H1 (cell line): ENCODE measurements around the gene ATOH8. TPM values are rescaled to one million over a fixed set of nuclear protein-coding genes. Genes with fewer than 3 reads are reported as not detected.

Experiments
- CTCF ChIA-PET: fragments of 300-600 bp; sonication (Branson Sonifier 250); formaldehyde crosslinking; loops from one replicate; lab custom pipeline; 2021; ENCODE audit not compliant: partially characterized antibody; lab: Charles Lee
- POLR2A ChIA-PET: fragments of 300-600 bp; sonication (Branson Sonifier 250); formaldehyde crosslinking; loops from one replicate; lab custom pipeline; 2021; ENCODE audit warnings: inconsistent platforms; ENCODE audit not compliant: partially characterized antibody; lab: Charles Lee
- DNase-seq, 2 experiments: peaks; one replicate each; pipeline versions ENCODE4 v3.0.0 to v3.0.0-alpha.2; 2010 to 2022; ENCODE audit warnings: low spot score in 2 of 2, low read depth in 1 of 2, mixed read lengths in 1 of 2
- FAIRE-seq: peaks from 2 replicates; lab custom pipeline; 2011; peaks lifted over from hg19 to GRCh38; lab: Jason Lieb, UNC
- H2AFZ ChIP-seq: 2 replicates; pipeline ENCODE4 v1.8.1; 2012; ENCODE audit warnings: low read length, inconsistent platforms
- H2AK5ac ChIP-seq: 2 replicates; pipeline ENCODE4 v1.6.1; 2013; ENCODE audit warnings: low read depth, low read length
- H2BK120ac ChIP-seq: replicated peaks from 2 replicates; pipeline ENCODE3; 2013; ENCODE audit warnings: low read depth, low read length, inconsistent platforms
- H2BK12ac ChIP-seq: 2 replicates; pipeline ENCODE4 v1.6.1; 2013; ENCODE audit warnings: low read depth, low read length
- H2BK15ac ChIP-seq: 2 replicates; pipeline ENCODE4 v1.6.1; 2013; ENCODE audit warnings: low read length
- H2BK20ac ChIP-seq: 2 replicates; pipeline ENCODE4 v1.6.1; 2013; ENCODE audit warnings: low read length
- H2BK5ac ChIP-seq: 2 replicates; pipeline ENCODE4 v1.6.1; 2013; ENCODE audit warnings: low read depth, low read length
- H3K14ac ChIP-seq: 2 replicates; pipeline ENCODE4 v1.6.1; 2013; ENCODE audit warnings: inconsistent platforms; ENCODE audit not compliant: insufficient read length
- H3K18ac ChIP-seq: 2 replicates; pipeline ENCODE4 v1.6.1; 2013; ENCODE audit warnings: low read length; ENCODE audit errors: extremely low read depth
- H3K23ac ChIP-seq: 2 replicates; pipeline ENCODE4 v1.6.1; 2013; ENCODE audit warnings: inconsistent platforms; ENCODE audit not compliant: insufficient read length
- H3K23me2 ChIP-seq: 2 replicates; pipeline ENCODE4 v1.6.1; 2013; ENCODE audit warnings: low read depth, low read length
- H3K27ac ChIP-seq: 2 replicates; pipeline ENCODE4 v1.6.1; 2011; ENCODE audit warnings: low read depth, low read length, inconsistent platforms
- H3K27me3 ChIP-seq, 4 experiments: replicated peaks in 1 of 4; 1 replicate in 1 of 4; 2 replicates in 3 of 4; pipeline versions ENCODE4 v1.6.1 to v1.8.1; 2011 to 2013; ENCODE audit warnings: low read length in 3 of 4, mild to moderate bottlenecking in 3 of 4, inconsistent platforms in 2 of 4, mixed read lengths in 2 of 4, moderate library complexity in 1 of 4; ENCODE audit not compliant: control insufficient read depth in 3 of 4, insufficient read depth in 3 of 4; ENCODE audit errors: extremely low read depth in 1 of 4
- H3K36me3 ChIP-seq, 4 experiments: 2 replicates each; pipeline versions ENCODE4 v1.6.1 to v1.8.1; 2011 to 2013; ENCODE audit warnings: mild to moderate bottlenecking in 4 of 4, low read length in 3 of 4, moderate library complexity in 2 of 4, control low read depth in 1 of 4, inconsistent platforms in 1 of 4; ENCODE audit not compliant: insufficient read depth in 4 of 4, control insufficient read depth in 2 of 4
- H3K4ac ChIP-seq: replicated peaks from 2 replicates; pipeline ENCODE3; 2013; ENCODE audit warnings: low read length, low read depth, mixed read lengths, inconsistent platforms; ENCODE audit not compliant: insufficient read length
- H3K4me1 ChIP-seq, 4 experiments: replicated peaks in 1 of 4; 1 replicate in 1 of 4; 2 replicates in 3 of 4; pipeline versions ENCODE4 v1.6.1 to v1.8.1; 2011 to 2013; ENCODE audit warnings: low read length in 3 of 4, inconsistent platforms in 2 of 4, mixed read lengths in 1 of 4; ENCODE audit not compliant: insufficient read depth in 4 of 4, control insufficient read depth in 3 of 4
- H3K4me2 ChIP-seq, 2 experiments: 2 replicates each; pipeline versions ENCODE4 v1.6.1 to v1.8.1; 2011 to 2013; ENCODE audit warnings: low read depth in 2 of 2, low read length in 2 of 2, control low read depth in 1 of 2, inconsistent platforms in 1 of 2, mild to moderate bottlenecking in 1 of 2; ENCODE audit not compliant: insufficient read depth in 1 of 2
- H3K4me3 ChIP-seq, 4 experiments: fragments of 200-600, 300-600 bp in 1 of 4; sonication (generic), shearing (Covaris generic), sonication (Bioruptor Twin) in 1 of 4; 2 replicates each; pipeline versions ENCODE4 v1.5.1 to v1.8.1; 2011 to 2016; ENCODE audit warnings: low read length in 4 of 4, low read depth in 3 of 4, control low read depth in 2 of 4, inconsistent platforms in 2 of 4, mild to moderate bottlenecking in 2 of 4, mixed read lengths in 1 of 4, moderate library complexity in 1 of 4; ENCODE audit not compliant: insufficient read depth in 2 of 4; ENCODE audit errors: extremely low read depth in 1 of 4
- H3K56ac ChIP-seq: replicated peaks from 2 replicates; pipeline ENCODE3; 2013; ENCODE audit warnings: low read depth, mild to moderate bottlenecking, mixed read lengths, low read length, inconsistent platforms; ENCODE audit not compliant: insufficient read length
- H3K79me1 ChIP-seq: 2 replicates; pipeline ENCODE4 v1.6.1; 2013; ENCODE audit warnings: low read depth, low read length, control low read depth
- H3K79me2 ChIP-seq, 2 experiments: 2 replicates each; pipeline versions ENCODE4 v1.6.1 to v1.8.1; 2012 to 2013; ENCODE audit warnings: low read length in 2 of 2, mild to moderate bottlenecking in 2 of 2, inconsistent platforms in 1 of 2; ENCODE audit not compliant: insufficient read depth in 2 of 2, control insufficient read depth in 1 of 2
- H3K9ac ChIP-seq, 4 experiments: replicated peaks in 1 of 4; 1 replicate in 1 of 4; 2 replicates in 3 of 4; pipeline versions ENCODE4 v1.6.1 to v1.8.1; 2011 to 2013; ENCODE audit warnings: low read depth in 3 of 4, low read length in 3 of 4, control low read depth in 2 of 4, mild to moderate bottlenecking in 2 of 4, moderate library complexity in 2 of 4, inconsistent platforms in 1 of 4; ENCODE audit errors: extremely low read depth in 1 of 4
- H3K9me3 ChIP-seq, 2 experiments: 2 replicates each; pipeline versions ENCODE4 v1.6.1 to v1.8.1; 2012 to 2013; ENCODE audit warnings: mild to moderate bottlenecking in 2 of 2, moderate library complexity in 2 of 2, control low read depth in 1 of 2, inconsistent platforms in 1 of 2, low read depth in 1 of 2, low read length in 1 of 2, mixed read lengths in 1 of 2; ENCODE audit not compliant: insufficient read depth in 2 of 2
- H4K20me1 ChIP-seq, 2 experiments: replicated peaks in 1 of 2; 2 replicates each; pipeline versions ENCODE3 to v1.8.1; 2011 to 2013; ENCODE audit warnings: inconsistent platforms in 2 of 2, low read length in 2 of 2, mild to moderate bottlenecking in 1 of 2; ENCODE audit not compliant: insufficient read depth in 2 of 2, control insufficient read depth in 1 of 2
- H4K5ac ChIP-seq: 2 replicates; pipeline ENCODE4 v1.6.1; 2013; ENCODE audit warnings: low read length, low read depth, mixed read lengths, inconsistent platforms; ENCODE audit not compliant: insufficient read length
- H4K8ac ChIP-seq: 2 replicates; pipeline ENCODE4 v1.8.0; 2013; ENCODE audit warnings: mild to moderate bottlenecking, moderate library complexity, low read length, inconsistent platforms; ENCODE audit not compliant: insufficient read depth; ENCODE audit errors: extremely low read depth
- H4K91ac ChIP-seq: replicated peaks from 2 replicates; pipeline ENCODE3; 2013; ENCODE audit warnings: low read length, mixed read lengths, inconsistent platforms; ENCODE audit not compliant: insufficient read length
- ATF2 ChIP-seq: IDR thresholded peaks from 2 replicates; pipeline ENCODE4 v1.6.1; 2012; ENCODE audit warnings: low read length, inconsistent platforms
- BRCA1 ChIP-seq: IDR thresholded peaks from 2 replicates; pipeline ENCODE4 v1.6.1; 2012; ENCODE audit warnings: low read depth, low read length, improper control_type of control experiment
- CHD2 ChIP-seq: IDR thresholded peaks from 2 replicates; pipeline ENCODE4 v1.6.1; 2012; ENCODE audit warnings: low read length, improper control_type of control experiment
- FOSL1 ChIP-seq: IDR thresholded peaks from 2 replicates; pipeline ENCODE4 v1.6.1; 2011; ENCODE audit warnings: mild to moderate bottlenecking, low read depth, low read length, moderate library complexity; ENCODE audit not compliant: insufficient read depth
- KDM1A ChIP-seq: fragments of 200-600, 300-600 bp; sonication (generic); IDR thresholded peaks from 2 replicates; pipeline ENCODE4 v1.7.1; 2016; ENCODE audit warnings: mild to moderate bottlenecking, low read length, borderline replicate concordance
- MAX ChIP-seq: IDR thresholded peaks from 2 replicates; pipeline ENCODE4 v1.6.1; 2012; ENCODE audit warnings: inconsistent platforms
- NANOG ChIP-seq: IDR thresholded peaks from 2 replicates; pipeline ENCODE4 v1.6.1; 2011; ENCODE audit warnings: low read length, low read depth, mild to moderate bottlenecking, inconsistent platforms; ENCODE audit not compliant: insufficient read depth, poor library complexity, severe bottlenecking
- POU5F1 ChIP-seq: IDR thresholded peaks from 2 replicates; pipeline ENCODE4 v1.6.1; 2011; ENCODE audit warnings: low read depth, mild to moderate bottlenecking, low read length, moderate library complexity
- RFX5 ChIP-seq: IDR thresholded peaks from 2 replicates; pipeline ENCODE4 v1.6.1; 2011; ENCODE audit warnings: low read depth, low read length, improper control_type of control experiment, borderline replicate concordance
- SP2 ChIP-seq: IDR thresholded peaks from 2 replicates; pipeline ENCODE4 v1.6.1; 2012; ENCODE audit warnings: mild to moderate bottlenecking, low read length, inconsistent platforms
- TCF12 ChIP-seq: IDR thresholded peaks from 2 replicates; pipeline ENCODE4 v1.6.1; 2011; ENCODE audit warnings: low read depth, mild to moderate bottlenecking, low read length
- WGBS, 2 experiments: shearing (Covaris generic) in 1 of 2; methylation state at CpG; one replicate each; pipeline versions ENCODE4 v1.1.6 to v1.1.7; 2013 to 2015; ENCODE audit warnings: low lambda C conversion rate in 2 of 2, mixed read lengths in 2 of 2, inconsistent platforms in 1 of 2, low coverage in 1 of 2, missing lambda C conversion rate in 1 of 2; ENCODE audit not compliant: insufficient replicate concordance in 2 of 2, insufficient coverage in 1 of 2, insufficient read length in 1 of 2; ENCODE audit errors: extremely low coverage in 1 of 2, missing lambda C conversion rate in 1 of 2; 5-methylcytosine and 5-hydroxymethylcytosine counted together
- polyA plus RNA-seq, 7 experiments: library from polyadenylated mRNA; depleted of rRNA in 3 of 7; stranded (reverse) in 5 of 7; unstranded in 2 of 7; fragments of >200 nt in 5 of 7; fragments of 200-250 nt in 2 of 7; gene quantifications; 1 replicate in 5 of 7; 2 replicates in 1 of 7; 4 replicates in 1 of 7; pipeline versions ENCODE4 v1.2.1 to v1.2.3, GENCODE V29; 2011 to 2013; ENCODE audit warnings: missing spikeins in 2 of 7, mixed read lengths in 2 of 7
- total RNA-seq: library from RNA; stranded (reverse); fragmentation: NEBNext Ultra II Directional; extraction: Animal tissue kit (Norgen Biotek cat#: 25700); gene quantifications from 2 replicates; pipeline ENCODE4 v1.2.1, GENCODE V29; 2021

The ATOH8 gene
- total and polyA plus RNA-seq, 2 of the 8 experiments (the other 6 are each of a cell fraction or from before 2014, with no cell fraction given), result 0.50 to 0.53 TPM

GRCh38 chr2:85799215-85799956 lies 45.6 kb downstream of the ATOH8 start:
- Histone ChIP-seq H4K91ac (no peak overlapping the region), H3K4me2 (no peak overlapping the region), H3K9me3 (no peaks in the 10 kb centered on the region), H3K23ac (no peak overlapping the region), H3K4me1 (no peaks in the 10 kb centered on the region; a peak in 1 of 7 replicates), H2BK120ac (no peak overlapping the region), H3K4me3 (no peak overlapping the region), H3K23me2 (no peaks in the 10 kb centered on the region), H4K5ac (no peak overlapping the region), H2BK5ac (no peak overlapping the region), H3K9ac (no peak overlapping the region), H2BK12ac (no peak overlapping the region), H3K79me2 (no peaks in the 10 kb centered on the region), H3K27me3 (peaks cover 0 to 2% (median 0%) of the 10 kb centered on the region in 4 experiments; a peak in 2 of 7 replicates), H3K14ac (no peak overlapping the region), H2AFZ (no peak overlapping the region), H3K27ac (no peak overlapping the region), H2BK20ac (no peak overlapping the region), H3K18ac (no peak overlapping the region), H4K20me1 (no peaks in the 10 kb centered on the region), H2AK5ac (no peak overlapping the region), H3K4ac (no peak overlapping the region), H3K36me3 (no peaks in the 10 kb centered on the region), H3K56ac (no peak overlapping the region), H2BK15ac (no peak overlapping the region), H3K79me1 (no peaks in the 10 kb centered on the region), H4K8ac (no peak overlapping the region)
- WGBS, 2 experiments, result 80% methylated on average over 10 of the region's 11 CpGs; no CpG with 5 or more reads in 1 of the 2 experiments
- POLR2A ChIA-PET, result interaction anchor here (1.2 kb wide), 1 partner anchor 46 kb away, joined by 3 read pairs; the partner anchor contains the start of gene ATOH8
- CTCF ChIA-PET, result interaction anchor here (0.7 to 1.8 kb wide), 12 partner anchors 11 to 121 kb away, joined by 3 to 14 read pairs (median 4); no protein-coding TSS in a partner anchor
- FAIRE-seq (no peak), DNase-seq (no peak)
- no peak for TF ChIP-seq RFX5
- no peak for TF ChIP-seq POU5F1
- no peak for TF ChIP-seq TCF12
- no peak for TF ChIP-seq BRCA1
- no peak for TF ChIP-seq MAX
- TF ChIP-seq CHD2, result no peak
- no peak for TF ChIP-seq SP2
- no peak for TF ChIP-seq ATF2
- TF ChIP-seq NANOG, result no peak
- TF ChIP-seq KDM1A, result no peak
- no peak for TF ChIP-seq FOSL1
